ENCODE data around the gene RNF150.

Gene RNF150

GRCh38 chr4:140851032-140851636 lies 282.1 kb downstream of the RNF150 start:
- H3K4me3 ChIP-seq (ENCODE audit: low read length): no peak overlapping the region
- DNase-seq (ENCODE audit: low read depth): peak; percentile 57
- peak; percentile 88 for TF ChIP-seq CTCF (conservative IDR thresholded peaks at IDR 0.05; ENCODE audit: low read length)

GRCh38 chr4:140849526-140849925 lies 283.7 kb downstream of the RNF150 start:
- no peak overlapping the region for H3K4me3 ChIP-seq (ENCODE audit: low read length)
- TF ChIP-seq CTCF (conservative IDR thresholded peaks at IDR 0.05; ENCODE audit: low read length): no peak
- no peak for DNase-seq (ENCODE audit: low read depth)

GRCh38 chr4:140846736-140847135 lies 286.5 kb downstream of the RNF150 start:
- H3K4me3 ChIP-seq (ENCODE audit: low read length): no peak overlapping the region
- DNase-seq (ENCODE audit: low read depth): no peak
- TF ChIP-seq CTCF (conservative IDR thresholded peaks at IDR 0.05; ENCODE audit: low read length): no peak

GRCh38 chr4:140844061-140844460 lies 289.2 kb downstream of the RNF150 start:
- no peak for DNase-seq (ENCODE audit: low read depth)
- no peak for TF ChIP-seq CTCF (conservative IDR thresholded peaks at IDR 0.05; ENCODE audit: low read length)

GRCh38 chr4:140841186-140841585 lies 292.1 kb downstream of the RNF150 start:
- no peak overlapping the region for H3K4me3 ChIP-seq (ENCODE audit: low read length)
- no peak for DNase-seq (ENCODE audit: low read depth)
- no peak for TF ChIP-seq CTCF (conservative IDR thresholded peaks at IDR 0.05; ENCODE audit: low read length)

More at GRCh38 chr4:140844061-140844460, 289.2 kb downstream of the RNF150 start:
- no peak overlapping the region for H3K4me3 ChIP-seq (ENCODE audit: low read length)

GRCh38 chr4:140839888-140840790 lies 293.1 kb downstream of the RNF150 start:
- no peak for TF ChIP-seq CTCF (conservative IDR thresholded peaks at IDR 0.05; ENCODE audit: low read length)
- peak; percentile 7 for DNase-seq (ENCODE audit: low read depth)

GRCh38 chr4:140839406-140839805 lies 293.9 kb downstream of the RNF150 start:
- no peak for TF ChIP-seq CTCF (conservative IDR thresholded peaks at IDR 0.05; ENCODE audit: low read length)
- DNase-seq (ENCODE audit: low read depth): no peak
- no peak overlapping the region for H3K4me3 ChIP-seq (ENCODE audit: low read length)

More at GRCh38 chr4:140839888-140840790, 293.1 kb downstream of the RNF150 start:
- no peak overlapping the region for H3K4me3 ChIP-seq (ENCODE audit: low read length)

Measured in AG10803 (cell line).